ENCODE data around the gene BRD3. TPM values are rescaled to one million over a fixed set of nuclear protein-coding genes. Genes with fewer than 3 reads are reported as not detected.

BRD3 gene
- total and polyA plus RNA-seq, 12 donors: 5.7 to 34.4 (median 28.9) TPM

GRCh38 chr9:134046894-134047681 is 20.7 kb downstream of the BRD3 start:
- TF ChIP-seq CTCF (IDR thresholded peaks at IDR 0.05): no peak
- H3K27ac ChIP-seq: no peak overlapping the region
- H3K9me3 ChIP-seq: no peaks in the 10 kb centered on the region
- ATAC-seq: peak in 1 of 8 donors; percentile 19
- intact Hi-C loops (cut with DNase I): no loop called here
- H3K4me1 ChIP-seq: peaks cover 0 to 25% (median 17%) of the 10 kb centered on the region in 9 donors
- H3K36me3 ChIP-seq: peaks cover 0 to 98% (median 68%) of the 10 kb centered on the region in 9 donors
- no peak overlapping the region for H3K4me3 ChIP-seq
- H3K27me3 ChIP-seq: no peaks in the 10 kb centered on the region
- 81 to 84% methylated on average over 21 of the region's 21 CpGs for WGBS, 2 donors
- no peak for DNase-seq

DNA sequence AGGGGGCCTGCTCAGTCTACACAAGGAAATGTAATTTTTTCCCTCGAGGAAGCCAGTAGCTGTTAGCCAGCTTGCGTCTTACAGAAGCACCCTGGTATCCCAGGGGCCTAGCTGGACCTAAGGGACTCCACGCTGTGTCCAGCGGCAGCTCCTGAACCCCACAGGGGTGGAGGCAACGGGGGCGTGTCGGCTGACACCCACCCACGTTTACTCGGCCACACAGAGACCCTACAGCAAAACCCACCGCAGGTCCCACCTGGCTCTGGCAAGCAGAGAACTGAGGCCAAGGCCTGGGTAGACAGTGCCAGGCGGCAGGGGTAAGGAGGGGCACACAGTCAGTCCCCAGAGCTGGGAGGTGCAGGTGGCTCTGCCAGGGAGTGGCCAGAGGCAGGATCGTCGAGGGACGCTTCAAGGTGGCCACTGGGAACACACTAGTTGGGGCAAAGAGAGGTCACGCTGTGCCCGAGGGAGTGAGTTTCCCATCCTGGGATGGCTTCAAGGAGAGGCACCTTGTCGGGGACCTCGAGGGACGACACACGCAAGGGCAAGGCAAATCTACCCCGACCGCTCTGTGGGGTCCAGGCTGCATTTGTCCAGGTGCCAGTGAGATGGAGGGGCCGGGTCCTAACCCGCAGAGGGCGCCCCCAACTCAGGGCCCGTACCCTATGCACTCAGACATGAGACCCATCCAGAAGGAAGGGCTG is 21.8 kb downstream of the BRD3 start:
- no peak for ATAC-seq
- intact Hi-C loops (cut with DNase I): no loop called here
- DNase-seq: no peak

GRCh38 chr9:134044944-134045343 is 22.9 kb downstream of the BRD3 start:
- intact Hi-C loops (cut with DNase I): no loop called here
- 86 to 89% methylated on average over 12 of the region's 12 CpGs for WGBS, 2 donors
- no peak for ATAC-seq
- TF ChIP-seq CTCF (IDR thresholded peaks at IDR 0.05): no peak
- H3K9me3 ChIP-seq: no peaks in the 10 kb centered on the region
- peak in 1 of 2 donors; percentile 5 for DNase-seq
- H3K36me3 ChIP-seq: peaks cover 0 to 98% (median 66%) of the 10 kb centered on the region in 9 donors
- H3K27ac ChIP-seq: no peak overlapping the region
- no peak overlapping the region for H3K4me3 ChIP-seq
- no peaks in the 10 kb centered on the region for H3K27me3 ChIP-seq
- H3K4me1 ChIP-seq: peaks cover 0 to 32% (median 19%) of the 10 kb centered on the region in 9 donors

More for the DNA sequence above, 21.8 kb downstream of the BRD3 start:
- WGBS, 2 donors: 86% methylated on average over 26 of the region's 26 CpGs
- Histone ChIP-seq H3K36me3 (peaks cover 0 to 98% (median 67%) of the 10 kb centered on the region in 9 donors), H3K4me3 (no peak overlapping the region), H3K4me1 (peaks cover 0 to 30% (median 18%) of the 10 kb centered on the region in 9 donors), H3K9me3 (no peaks in the 10 kb centered on the region), H3K27me3 (no peaks in the 10 kb centered on the region), H3K27ac (no peak overlapping the region)
- TF ChIP-seq CTCF (IDR thresholded peaks at IDR 0.05): no peak

DNA sequence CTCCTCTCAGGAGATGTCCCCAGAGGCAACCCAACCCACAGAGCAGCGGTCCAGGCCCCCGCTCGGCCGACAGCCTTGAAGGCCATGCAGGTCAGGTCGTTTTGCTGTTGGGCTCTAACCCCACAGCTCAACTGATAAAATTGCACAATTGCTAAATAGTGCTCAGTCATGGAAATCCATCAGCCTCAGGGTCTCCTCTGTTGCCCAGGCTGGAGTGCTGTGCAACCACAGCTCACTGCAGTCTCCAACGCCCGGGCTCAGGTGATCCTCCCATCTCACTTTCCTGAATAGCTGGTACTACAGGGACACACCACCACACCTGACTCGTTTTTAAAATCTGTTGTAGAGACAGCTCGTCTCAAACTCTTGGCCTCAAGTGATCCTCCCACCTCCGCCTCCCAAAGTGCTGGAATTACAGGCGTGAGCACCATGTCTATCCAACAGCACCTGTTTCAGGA is 24.3 kb downstream of the BRD3 start:
- WGBS, 2 donors: 87 to 93% methylated on average over 11 of the region's 11 CpGs
- peaks cover 0 to 98% (median 68%) of the 10 kb centered on the region in 9 donors for H3K36me3 ChIP-seq
- H3K4me3 ChIP-seq: no peak overlapping the region
- no peak overlapping the region for H3K27ac ChIP-seq
- H3K9me3 ChIP-seq: peaks cover 0 to 5% (median 0%) of the 10 kb centered on the region in 11 donors
- intact Hi-C loops (cut with DNase I): no loop called here
- peaks cover 0 to 22% (median 5%) of the 10 kb centered on the region in 9 donors for H3K4me1 ChIP-seq
- no peaks in the 10 kb centered on the region for H3K27me3 ChIP-seq
- DNase-seq (peak in 1 of 2 donors; percentile 0), ATAC-seq (no peak)
- no peak for TF ChIP-seq CTCF (IDR thresholded peaks at IDR 0.05)
